ENCODE measurements around the gene OGDHL. TPM values are rescaled to one million over a fixed set of nuclear protein-coding genes. Genes with fewer than 3 reads are reported as not detected.

Gene OGDHL
- total RNA-seq, 1 donor from 2014 or later, result 0.45 TPM

GRCh38 chr10:49746626-49747302 is 15.4 kb downstream of the OGDHL start:
- H3K4me3 Mint-ChIP-seq (ENCODE audit: unreplicated experiment), result no peak overlapping the region
- no peaks in the 10 kb centered on the region for H3K36me3 Mint-ChIP-seq (ENCODE audit: low read depth)
- H3K27me3 Mint-ChIP-seq (ENCODE audit: low read depth), result peaks cover 10% of the 10 kb centered on the region
- DNase-seq (ENCODE audit: low spot score), result no peak
- no peaks in the 10 kb centered on the region for H3K9me3 Mint-ChIP-seq (ENCODE audit: low read depth)
- no peak overlapping the region for H3K27ac Mint-ChIP-seq (ENCODE audit: unreplicated experiment)
- TF ChIP-seq CTCF (IDR thresholded peaks at IDR 0.05), result no peak
- no peaks in the 10 kb centered on the region for H3K4me1 Mint-ChIP-seq (ENCODE audit: low read depth)

DNA sequence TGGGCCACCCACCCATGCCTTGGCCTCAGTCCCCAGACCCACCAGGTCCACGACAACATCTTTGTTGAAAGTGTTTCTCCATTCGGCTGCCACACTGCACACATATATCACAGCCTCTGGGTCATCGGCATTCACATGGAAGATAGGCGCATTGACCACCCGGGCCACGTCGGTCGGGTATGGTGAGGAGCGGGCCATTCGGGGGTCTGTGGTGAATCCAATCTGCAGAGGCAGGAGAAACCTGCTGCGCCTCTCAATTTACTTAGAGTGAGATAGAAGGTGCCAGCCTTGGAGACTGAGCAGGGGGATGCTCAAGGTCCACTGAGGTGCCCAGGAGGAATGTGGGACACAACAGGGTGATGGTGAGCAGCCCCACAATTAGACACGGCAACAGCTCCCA is 16.4 kb downstream of the OGDHL start:
- Mint-ChIP-seq H3K4me3 (ENCODE audit: unreplicated experiment) (no peak overlapping the region), H3K36me3 (ENCODE audit: low read depth) (no peaks in the 10 kb centered on the region), H3K4me1 (ENCODE audit: low read depth) (no peaks in the 10 kb centered on the region), H3K27ac (ENCODE audit: unreplicated experiment) (no peak overlapping the region), H3K9me3 (ENCODE audit: low read depth) (no peaks in the 10 kb centered on the region), H3K27me3 (ENCODE audit: low read depth) (peaks cover 7% of the 10 kb centered on the region)
- no peak for DNase-seq (ENCODE audit: low spot score)
- TF ChIP-seq CTCF (IDR thresholded peaks at IDR 0.05), result no peak

DNA sequence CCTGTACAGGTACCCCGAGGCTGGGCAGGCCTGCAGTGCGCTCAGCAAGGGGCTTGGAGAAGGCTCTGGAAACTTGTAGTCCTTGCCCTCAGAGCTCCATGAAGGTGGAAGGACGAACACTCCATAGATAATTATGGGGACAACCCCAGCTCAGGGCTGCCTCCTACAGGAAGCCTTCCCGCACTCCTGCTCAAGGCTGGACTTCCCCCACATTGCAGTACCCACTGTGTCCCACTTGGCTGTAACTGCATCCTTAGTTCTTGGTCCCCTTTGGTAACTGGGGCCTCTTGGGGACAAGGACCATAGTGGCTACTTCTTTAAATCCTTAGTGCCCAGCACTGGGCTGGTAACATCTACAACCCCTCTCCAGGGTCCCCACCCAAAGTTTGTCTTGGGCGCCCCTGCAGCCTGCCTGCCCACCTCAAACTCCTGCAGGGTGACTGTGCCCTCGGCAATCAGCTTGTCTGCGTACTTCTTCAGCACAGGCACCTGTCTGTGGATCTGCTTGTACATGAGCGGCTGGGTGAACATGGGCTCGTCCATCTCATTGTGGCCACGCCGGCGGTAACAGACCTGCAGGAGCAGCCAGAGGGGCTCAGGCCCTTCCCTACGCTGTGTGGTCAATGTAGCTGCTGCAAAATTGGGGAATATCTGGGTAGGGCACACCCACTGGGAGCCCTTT is 17.1 kb downstream of the OGDHL start:
- Mint-ChIP-seq H3K4me3 (ENCODE audit: unreplicated experiment) (no peak overlapping the region), H3K9me3 (ENCODE audit: low read depth) (no peaks in the 10 kb centered on the region), H3K36me3 (ENCODE audit: low read depth) (no peaks in the 10 kb centered on the region), H3K27ac (ENCODE audit: unreplicated experiment) (no peak overlapping the region), H3K27me3 (ENCODE audit: low read depth) (peaks cover 7% of the 10 kb centered on the region), H3K4me1 (ENCODE audit: low read depth) (no peaks in the 10 kb centered on the region)
- TF ChIP-seq CTCF (IDR thresholded peaks at IDR 0.05), result no peak
- DNase-seq (ENCODE audit: low spot score), result no peak

GRCh38 chr10:49744091-49744685 is 17.9 kb downstream of the OGDHL start:
- Mint-ChIP-seq H3K36me3 (ENCODE audit: low read depth) (no peaks in the 10 kb centered on the region), H3K4me3 (ENCODE audit: unreplicated experiment) (no peak overlapping the region), H3K27me3 (ENCODE audit: low read depth) (peaks cover 7% of the 10 kb centered on the region), H3K27ac (ENCODE audit: unreplicated experiment) (no peak overlapping the region), H3K9me3 (ENCODE audit: low read depth) (no peaks in the 10 kb centered on the region), H3K4me1 (ENCODE audit: low read depth) (no peaks in the 10 kb centered on the region)
- DNase-seq (ENCODE audit: low spot score), result no peak
- TF ChIP-seq CTCF (IDR thresholded peaks at IDR 0.05), result no peak

DNA sequence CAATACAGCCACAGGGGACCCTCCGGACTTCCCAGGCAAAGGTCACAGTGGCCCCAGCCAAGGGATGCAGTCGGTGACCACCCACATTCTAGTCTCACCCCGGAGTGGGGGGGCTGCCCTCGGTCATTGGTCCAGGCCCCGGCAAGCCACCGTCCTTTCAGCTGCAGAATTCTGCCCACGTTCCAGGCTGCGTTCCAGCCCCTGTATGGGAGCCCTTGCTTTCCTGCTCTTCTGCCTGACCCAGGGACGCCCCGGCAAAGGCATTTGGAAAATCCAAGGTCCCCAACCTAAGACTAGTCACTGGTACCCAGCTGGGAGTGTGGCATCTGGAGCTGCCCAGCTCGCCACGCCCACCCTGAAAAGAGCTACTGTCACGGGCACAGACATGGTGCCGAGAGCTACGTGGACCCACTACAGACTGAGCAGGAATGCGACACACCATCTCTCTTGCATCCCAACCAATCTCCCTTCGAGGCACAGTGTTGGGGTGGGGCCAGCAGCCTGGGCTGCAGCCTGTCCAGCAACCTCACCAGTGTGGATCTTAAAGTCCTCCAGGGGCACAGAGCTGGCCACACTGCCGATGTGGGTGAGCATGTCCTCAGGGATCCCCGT is 18.6 kb downstream of the OGDHL start:
- DNase-seq (ENCODE audit: low spot score), result no peak
- no peaks in the 10 kb centered on the region for H3K4me1 Mint-ChIP-seq (ENCODE audit: low read depth)
- H3K4me3 Mint-ChIP-seq (ENCODE audit: unreplicated experiment), result no peak overlapping the region
- H3K27ac Mint-ChIP-seq (ENCODE audit: unreplicated experiment), result no peak overlapping the region
- TF ChIP-seq CTCF (IDR thresholded peaks at IDR 0.05), result no peak
- no peaks in the 10 kb centered on the region for H3K9me3 Mint-ChIP-seq (ENCODE audit: low read depth)
- H3K27me3 Mint-ChIP-seq (ENCODE audit: low read depth), result peaks cover 7% of the 10 kb centered on the region
- H3K36me3 Mint-ChIP-seq (ENCODE audit: low read depth), result no peaks in the 10 kb centered on the region
